Hematopoietic multipotent progenitor cell treated with erythropoietin and hydrocortisone succinate and interleukin-3 and kit ligand, for 8 days (in vitro differentiated cells): ENCODE results near the gene ZNF394.
"Not testable (repeated sequence)": the region's sequence is repeated elsewhere in the genome, so short reads cannot be mapped to it uniquely, and the experiment has no call there.

Source experiments
- DNase-seq: peaks from one replicate; pipeline ENCODE4 v3.0.0-alpha.2; 2015

The ZNF394 gene

GRCh38 chr7:99499721-99500636 lies at the start of gene ZNF394:
ZNF394 (minus strand) TSS chr7:99500281; CDS start chr7:99500093, 188 bp downstream.
- DNase-seq = peak; percentile 96

GRCh38 chr7:99549545-99549944 lies 49.5 kb upstream of the ZNF394 start:
- not testable (repeated sequence) for DNase-seq

GRCh38 chr7:99545308-99545707 lies 45.2 kb upstream of the ZNF394 start:
- DNase-seq = not testable (repeated sequence)

GRCh38 chr7:99543916-99544315 lies 43.8 kb upstream of the ZNF394 start:
- no peak for DNase-seq

DNA sequence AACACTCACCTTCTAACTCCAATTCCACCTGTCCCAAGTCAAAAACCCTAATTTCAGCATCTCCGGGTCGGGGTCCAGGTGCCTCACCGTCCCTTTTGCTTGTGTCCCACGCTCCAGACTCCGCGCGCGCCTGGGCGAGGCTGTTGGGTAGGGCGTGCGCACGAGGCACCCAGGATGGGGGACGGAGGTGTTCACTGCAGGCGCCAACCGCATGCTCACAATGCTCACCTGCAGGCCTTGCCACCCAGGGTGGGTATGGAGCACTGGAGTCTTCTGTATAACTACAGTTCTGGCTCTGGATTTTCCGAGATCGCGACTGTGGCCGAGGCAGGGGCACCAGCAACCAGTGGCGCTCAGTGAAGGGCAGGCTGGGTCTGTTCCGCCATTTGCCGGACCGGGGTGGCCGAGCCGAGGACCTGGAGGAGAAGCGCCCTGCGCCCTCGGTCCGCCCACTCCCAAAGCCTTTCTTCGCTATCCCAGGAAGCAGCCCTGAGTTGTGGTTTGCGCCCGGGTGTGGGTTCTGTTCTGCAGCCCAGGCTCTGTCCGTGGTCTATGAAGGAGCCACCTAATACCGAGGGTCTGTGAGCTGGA lies 43.1 kb upstream of the ZNF394 start:
- DNase-seq = no peak

- no peak for DNase-seq
These were observed 41.1 kb upstream of the ZNF394 start for GRCh38 chr7:99541212-99541611.

DNA sequence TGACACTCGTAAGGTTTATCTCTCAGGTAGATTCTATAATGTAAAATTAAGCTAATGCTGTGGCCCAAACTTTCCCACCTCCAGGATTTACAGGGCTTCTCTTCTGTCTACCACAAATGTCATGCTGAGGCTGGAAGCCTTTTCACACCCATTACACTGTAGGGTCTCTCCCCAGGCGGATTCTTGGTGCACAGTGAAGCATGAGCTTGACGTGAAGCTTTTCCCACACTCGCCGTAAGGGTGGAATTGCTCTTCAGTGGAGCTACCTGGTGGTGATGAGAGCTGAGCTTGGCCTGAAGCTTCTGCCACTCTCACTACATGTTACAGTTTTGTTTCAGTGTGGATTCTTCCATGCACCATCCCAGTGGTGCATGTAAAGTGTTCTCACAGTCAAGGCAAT lies 40.5 kb upstream of the ZNF394 start:
- no peak for DNase-seq

DNA sequence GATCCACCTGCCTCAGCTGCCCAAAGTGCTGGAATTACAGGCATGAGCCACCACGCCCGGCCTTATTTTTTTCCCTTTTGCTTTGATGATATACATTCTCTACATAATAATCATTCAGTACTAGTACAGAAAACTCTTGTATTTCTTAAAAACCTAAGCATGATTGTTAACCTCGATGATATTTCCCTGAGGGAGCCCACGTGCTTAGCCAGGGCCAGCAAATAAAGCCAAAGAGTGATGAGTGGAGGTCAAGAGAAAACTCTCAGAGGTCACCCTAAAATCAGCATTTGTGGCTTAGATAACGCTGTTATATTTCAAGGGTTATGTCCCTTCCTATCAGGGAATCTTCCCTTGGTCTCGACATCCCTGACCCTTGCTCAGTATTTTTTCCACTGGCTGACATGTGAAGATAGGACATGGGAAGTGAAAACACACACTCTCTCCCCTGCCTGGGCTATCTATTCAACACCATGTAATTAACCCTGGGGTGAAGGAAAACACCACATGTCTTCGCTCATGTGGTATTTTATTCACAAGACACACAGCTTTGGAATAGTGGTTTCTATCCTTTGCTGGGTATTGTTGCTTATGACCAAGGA lies 39.2 kb upstream of the ZNF394 start:
- DNase-seq = no peak

DNA sequence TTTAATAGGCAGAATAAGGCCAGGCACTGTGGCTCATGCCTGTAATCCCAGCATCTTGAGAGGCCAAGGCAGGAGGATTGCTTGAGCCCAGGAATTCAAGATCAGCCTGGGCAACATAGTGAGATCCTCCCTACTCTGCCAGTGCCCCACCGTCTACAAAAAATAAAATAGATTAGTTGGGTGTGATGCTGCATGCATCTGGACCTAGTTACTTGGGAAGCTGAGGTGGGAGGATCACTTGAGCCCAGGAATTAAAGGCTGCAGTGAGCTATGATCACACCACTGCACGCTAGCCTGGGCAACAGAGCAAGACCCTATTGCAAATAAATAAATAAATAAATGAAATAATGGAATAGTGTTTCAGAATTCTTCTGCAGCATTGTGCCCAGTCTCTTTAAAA lies 35.6 kb upstream of the ZNF394 start:
- no peak for DNase-seq

GRCh38 chr7:99531354-99531765 lies 31.3 kb upstream of the ZNF394 start:
- no peak for DNase-seq

DNA sequence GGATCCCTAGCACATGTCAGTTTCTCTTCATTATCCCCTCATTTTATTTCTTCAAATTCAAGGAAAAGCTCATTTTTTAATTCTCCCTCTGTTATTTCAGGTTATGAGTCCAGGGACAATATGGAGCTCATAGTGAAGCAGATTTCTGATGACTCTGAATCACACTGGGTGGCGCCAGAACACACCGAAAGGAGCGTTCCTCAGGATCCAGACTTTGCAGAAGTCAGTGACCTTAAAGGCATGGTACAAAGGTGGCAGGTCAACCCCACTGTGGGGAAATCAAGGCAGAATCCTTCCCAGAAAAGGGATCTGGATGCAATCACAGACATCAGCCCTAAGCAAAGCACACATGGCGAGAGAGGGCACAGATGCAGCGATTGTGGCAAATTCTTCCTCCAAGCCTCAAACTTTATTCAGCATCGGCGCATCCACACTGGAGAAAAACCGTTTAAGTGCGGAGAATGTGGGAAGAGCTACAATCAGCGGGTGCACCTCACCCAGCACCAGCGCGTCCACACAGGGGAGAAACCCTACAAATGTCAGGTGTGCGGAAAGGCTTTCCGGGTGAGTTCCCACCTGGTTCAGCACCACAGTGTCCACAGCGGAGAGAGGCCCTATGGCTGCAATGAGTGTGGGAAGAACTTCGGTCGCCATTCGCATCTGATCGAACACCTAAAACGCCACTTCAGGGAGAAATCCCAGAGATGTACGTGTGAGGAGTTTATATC lies 25.8 kb upstream of the ZNF394 start:
- DNase-seq = peak; percentile 46

DNA sequence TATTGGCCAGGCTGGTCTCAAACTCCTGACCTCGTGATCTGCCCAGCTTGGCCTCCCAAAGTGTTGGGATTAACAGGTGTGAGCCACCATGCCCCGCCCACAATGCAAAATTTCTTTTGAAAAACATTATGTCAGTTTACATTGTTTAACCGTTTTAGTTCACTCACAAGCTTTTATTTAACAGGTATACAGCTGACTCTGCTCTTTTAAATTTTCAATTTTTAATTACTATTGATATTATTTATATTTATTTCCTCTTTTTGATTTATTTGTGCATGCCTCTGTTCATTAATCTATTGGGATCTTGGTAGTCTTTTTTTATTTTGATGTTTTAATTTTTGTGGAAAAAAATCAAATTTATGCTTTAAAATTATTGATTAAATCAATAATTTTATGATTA lies 21.3 kb upstream of the ZNF394 start:
- no peak for DNase-seq

DNA sequence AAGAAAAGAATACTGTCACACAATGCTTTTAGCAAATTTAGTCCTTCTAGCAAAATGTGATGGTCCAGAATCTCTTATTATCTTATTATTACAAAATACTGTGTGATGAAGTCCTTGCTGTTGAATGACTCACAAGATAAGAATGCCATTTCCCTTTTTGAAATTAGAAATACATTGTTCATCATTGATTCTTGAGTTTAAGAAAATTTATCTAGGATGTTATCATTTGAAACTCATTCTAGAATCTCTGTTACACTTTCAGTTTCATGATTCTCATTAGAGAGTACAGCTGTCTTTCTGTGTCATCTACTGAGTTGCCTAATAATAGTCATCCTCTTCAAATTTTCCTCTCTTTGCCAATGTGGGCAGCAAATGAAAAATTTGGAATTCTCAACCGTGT lies 14.0 kb upstream of the ZNF394 start:
- no peak for DNase-seq

- DNase-seq = no peak
These were observed 5.2 kb upstream of the ZNF394 start for GRCh38 chr7:99505324-99505662.

DNA sequence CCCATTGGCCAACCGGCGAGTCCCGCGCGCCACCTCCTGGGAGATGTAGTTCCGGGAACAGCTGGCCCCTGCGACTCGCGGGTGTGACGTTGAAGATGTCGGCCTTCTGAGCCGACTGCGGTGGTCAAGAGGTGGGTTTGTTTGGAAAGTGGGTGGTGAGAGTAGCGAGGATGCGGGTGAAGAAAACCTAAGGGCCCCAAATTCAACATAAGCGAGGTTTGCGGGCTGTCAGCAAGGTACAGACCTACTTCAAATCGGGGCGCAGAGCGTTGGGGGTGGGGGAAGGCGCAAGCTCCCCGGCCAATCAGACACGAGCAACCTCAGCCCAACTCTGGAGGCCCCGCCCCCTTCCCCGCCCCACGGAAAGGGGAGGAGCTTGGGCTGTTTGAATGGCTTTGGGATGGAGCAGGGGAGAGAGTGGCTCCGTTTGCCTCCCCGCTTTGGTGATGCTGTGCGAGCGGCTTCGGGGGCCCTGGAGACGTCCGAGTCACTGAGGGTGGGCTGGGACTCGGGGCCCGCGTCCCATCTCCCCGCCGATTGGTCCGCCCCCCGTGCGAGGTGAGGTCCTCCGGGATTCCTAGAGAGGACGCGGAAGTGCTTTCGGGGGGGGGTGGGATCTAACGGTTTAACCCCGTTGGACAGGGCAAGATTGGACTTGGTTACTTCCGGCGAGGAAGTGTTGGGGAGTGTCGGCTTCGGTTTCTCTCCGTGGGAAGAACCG lies 4.7 kb upstream of the ZNF394 start, which contains the start of gene ZKSCAN5:
Gene ZKSCAN5, plus strand, starts transcription at position 60 of the 721 bp plus-strand sequence. CDS start 1,383 bp downstream, outside the sequence.
- DNase-seq = peak; percentile 96

- DNase-seq = no peak
These were observed 4.2 kb upstream of the ZNF394 start for GRCh38 chr7:99504281-99504602.

DNA sequence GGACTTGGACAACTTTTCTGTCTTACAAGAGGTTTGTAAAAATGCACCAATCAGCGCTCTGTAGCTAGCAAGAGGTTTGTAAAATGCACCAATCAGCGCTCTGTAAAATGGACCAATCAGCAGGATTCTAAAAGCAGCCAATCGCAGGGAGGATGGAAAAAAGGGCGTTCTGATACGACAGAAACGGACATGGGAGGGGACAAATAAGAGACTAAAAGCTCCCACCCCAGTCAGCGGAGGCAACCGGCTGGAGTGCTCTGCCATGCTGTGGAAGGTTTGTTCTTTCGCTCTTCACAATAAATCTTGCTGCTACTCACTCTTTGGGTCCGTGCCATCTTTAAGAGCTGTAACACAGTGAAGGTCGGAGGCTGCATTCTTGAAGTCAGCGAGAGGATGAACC lies 1.2 kb upstream of the ZNF394 start:
- DNase-seq = peak; percentile 55

DNA sequence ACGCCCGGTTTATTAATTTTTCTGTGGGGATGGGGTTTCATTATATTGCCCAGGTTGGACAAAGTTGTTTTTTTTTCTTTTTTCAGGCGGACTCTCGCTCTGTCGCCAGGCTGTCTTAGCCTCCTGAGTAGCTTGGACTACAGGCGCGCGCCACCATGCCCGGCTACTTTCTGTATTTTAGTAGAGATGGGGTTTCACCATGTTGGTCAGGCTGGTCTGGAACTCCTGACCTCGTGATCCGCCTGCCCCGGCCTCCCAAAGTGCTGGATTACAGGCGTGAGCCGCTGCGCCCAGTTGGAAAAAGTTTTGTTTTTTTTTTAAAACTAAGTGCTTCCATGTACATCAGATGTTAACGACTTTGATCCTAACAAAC lies 542 bp upstream of the ZNF394 start:
- DNase-seq = no peak

GRCh38 chr7:99499371-99499720 lies 735 bp downstream of the ZNF394 start:
- DNase-seq = peak; percentile 26

DNA sequence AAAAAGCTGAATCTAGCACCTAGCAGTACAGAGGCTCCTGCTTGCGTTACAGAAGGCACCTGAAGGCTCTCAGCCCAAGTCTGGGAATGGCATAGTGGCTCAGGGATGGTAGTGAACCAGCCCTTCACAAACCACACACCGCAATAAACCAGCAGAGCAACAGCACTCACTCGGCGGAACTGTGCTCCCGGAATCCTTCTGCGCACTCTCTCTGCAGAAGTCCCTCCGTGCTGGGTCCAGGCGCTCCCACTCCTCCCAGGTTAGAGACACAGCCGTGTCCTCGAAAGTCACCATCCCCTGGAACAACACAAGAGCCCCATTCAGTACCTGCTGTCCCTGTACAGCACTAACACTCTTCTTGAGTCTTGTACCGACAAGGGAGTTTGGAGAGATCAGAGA lies 1.5 kb downstream of the ZNF394 start:
- DNase-seq = no peak

GRCh38 chr7:99497766-99498545 lies 2.1 kb downstream of the ZNF394 start:
- DNase-seq = peak; percentile 62

- DNase-seq = no peak
These were observed 6.3 kb downstream of the ZNF394 start for GRCh38 chr7:99493823-99494222.
